Lower leg skin (tissue), 4 donors: ENCODE measurements around the gene GNAZ. TPM values are rescaled to one million over a fixed set of nuclear protein-coding genes. Genes with fewer than 3 reads are reported as not detected.

Experiments
- DNase-seq, 2 donors: peaks; one replicate each; pipeline ENCODE4 v3.0.0-alpha.2; 2019; ENCODE audit warnings: low spot score in 2 of 2
- H3K4me3 ChIP-seq: fragments of 200-600 bp; sonication (generic); 2 replicates; pipeline ENCODE4 v1.5.1; 2017; ENCODE audit warnings: mild to moderate bottlenecking, low read depth; ENCODE audit not compliant: poor library complexity, severe bottlenecking
- CTCF ChIP-seq, 3 donors: fragments of 450-650 bp; IDR thresholded peaks; one replicate each; pipeline ENCODE4 v1.5.1; 2016; ENCODE audit warnings: antibody characterized with exemption in 3 of 3, mild to moderate bottlenecking in 3 of 3, moderate library complexity in 2 of 3
- POLR2A ChIP-seq, 2 donors: fragments of 450-650 bp; IDR thresholded peaks; one replicate each; pipeline ENCODE4 v1.6.1; 2016 to 2017; ENCODE audit warnings: antibody characterized with exemption in 2 of 2, mild to moderate bottlenecking in 1 of 2, moderate library complexity in 1 of 2
- WGBS, 2 donors: methylation state at CpG; one replicate each; pipeline ENCODE4 v1.1.5; 2018; 5-methylcytosine and 5-hydroxymethylcytosine counted together
- intact Hi-C: fragments of 100-400 bp; cut with DNase I; formaldehyde crosslinking; loops from one replicate; pipeline ENCODE4 v1.15.0; 2023; ENCODE audit warnings: low total_unique reads
- total RNA-seq, 4 donors: library from RNA; depleted of rRNA; stranded (reverse); fragments of >200 nt; gene quantifications; one replicate each; pipeline ENCODE4 v1.1.0, GENCODE V29; 2016

The GNAZ gene
- total RNA-seq, 4 donors from 2014 or later = 1.5 to 3.6 (median 2.0) TPM

GRCh38 chr22:23114721-23115020 lies 44.4 kb downstream of the GNAZ start:
- intact Hi-C loops = no loop called here
- DNase-seq = no peak
- TF ChIP-seq POLR2A (IDR thresholded peaks at IDR 0.05) (no peak), CTCF (IDR thresholded peaks at IDR 0.05) (no peak)
- no peak overlapping the region for H3K4me3 ChIP-seq
- WGBS, 2 donors = 93 to 95% methylated on average over 2 of the region's 2 CpGs

- intact Hi-C loops = no loop called here
- WGBS, 2 donors = 91 to 94% methylated on average over 7 of the region's 7 CpGs
These were observed 45.0 kb downstream of the GNAZ start for GRCh38 chr22:23115369-23115768.

GRCh38 chr22:23115825-23116494 lies 45.6 kb downstream of the GNAZ start:
- no peak for DNase-seq
- H3K4me3 ChIP-seq = no peak overlapping the region
- intact Hi-C loops = no loop called here
- WGBS, 2 donors = 89 to 92% methylated on average over 17 to 18 of the region's 18 CpGs
- TF ChIP-seq CTCF (IDR thresholded peaks at IDR 0.05) = no peak
- TF ChIP-seq POLR2A (IDR thresholded peaks at IDR 0.05) = no peak

More at GRCh38 chr22:23115369-23115768, 45.0 kb downstream of the GNAZ start:
- no peak for DNase-seq
- TF ChIP-seq CTCF (IDR thresholded peaks at IDR 0.05) (no peak), POLR2A (IDR thresholded peaks at IDR 0.05) (no peak)
- no peak overlapping the region for H3K4me3 ChIP-seq

- no peak overlapping the region for H3K4me3 ChIP-seq
- intact Hi-C loops = no loop called here
- no peak for DNase-seq
- 84 to 86% methylated on average over 10 of the region's 10 CpGs for WGBS, 2 donors
- TF ChIP-seq CTCF (IDR thresholded peaks at IDR 0.05) (no peak), POLR2A (IDR thresholded peaks at IDR 0.05) (no peak)
These were observed 46.4 kb downstream of the GNAZ start for GRCh38 chr22:23116506-23117263.

GRCh38 chr22:23117275-23117674 lies 47.0 kb downstream of the GNAZ start:
- TF ChIP-seq POLR2A (IDR thresholded peaks at IDR 0.05) (no peak), CTCF (IDR thresholded peaks at IDR 0.05) (no peak)
- 93 to 96% methylated on average over 8 to 9 of the region's 10 CpGs for WGBS, 2 donors
- DNase-seq = no peak
- no peak overlapping the region for H3K4me3 ChIP-seq
- intact Hi-C loops = no loop called here
